ENCODE data around the gene TMEM184B. TPM values are rescaled to one million over a fixed set of nuclear protein-coding genes. Genes with fewer than 3 reads are reported as not detected.

TMEM184B gene
- total RNA-seq, 1 experiment from 2014 or later, result 54.2 TPM

GRCh38 chr22:38262051-38262795, 10.6 kb downstream of the TMEM184B start:
- no TSS peak for BruUV-seq (replicated peaks)
- Histone ChIP-seq H3K4me1 (ENCODE audit: control insufficient read depth, insufficient read depth, low read length) (0 out of 2 replicates have a peak, but pooled peaks cover 3% of the 10 kb centered on the region), H3K27me3 (ENCODE audit: control insufficient read depth, insufficient read depth, low read length) (no peaks in the 10 kb centered on the region), H3K9me3 (ENCODE audit: control insufficient read depth, insufficient read depth, low read depth, low read length) (no peaks in the 10 kb centered on the region), H3K27ac (ENCODE audit: low read length) (no peak overlapping the region), H3K4me3 (ENCODE audit: low read depth in 2 of 2, low read length in 2 of 2) (no peak overlapping the region), H3K36me3 (ENCODE audit: control insufficient read depth, insufficient read depth, low read length) (no peaks in the 10 kb centered on the region)
- ATAC-seq (peak; percentile 71), DNase-seq (ENCODE audit: low read depth, low spot score) (no peak)
- TF ChIP-seq CTCF (IDR thresholded peaks at IDR 0.05) (no peak), SIN3A (IDR thresholded peaks at IDR 0.05; ENCODE audit: borderline replicate concordance, insufficient read depth, low read depth, low read length) (no peak), TCF7L2 (IDR thresholded peaks at IDR 0.05; ENCODE audit: low read depth, low read length) (no peak), REST (IDR thresholded peaks at IDR 0.05; ENCODE audit: insufficient read depth in 1 of 2, low read depth in 2 of 2, low read length in 1 of 2) (no peak), POLR2AphosphoS5 (IDR thresholded peaks at IDR 0.05; ENCODE audit: low read depth, low read length) (no peak)
- in situ Hi-C loops (cut with HindIII; ENCODE audit: low pct_unique_long_range_greater_than_20kb, low sequenced_read_pairs), result no loop called here
- ChIA-PET CTCF (no interaction called here), POLR2A (no interaction called here)
- intact Hi-C loops (cut with micrococcal nuclease; ENCODE audit: unreplicated experiment), result no loop called here

GRCh38 chr22:38260761-38261681, 11.8 kb downstream of the TMEM184B start:
- no peak for DNase-seq (ENCODE audit: low read depth, low spot score)
- H3K9me3 ChIP-seq (ENCODE audit: control insufficient read depth, insufficient read depth, low read depth, low read length), result no peaks in the 10 kb centered on the region
- H3K4me3 ChIP-seq (ENCODE audit: low read depth in 2 of 2, low read length in 2 of 2), result no peak overlapping the region
- intact Hi-C loops (cut with micrococcal nuclease; ENCODE audit: unreplicated experiment) (no loop called here), in situ Hi-C loops (cut with HindIII; ENCODE audit: low pct_unique_long_range_greater_than_20kb, low sequenced_read_pairs) (no loop called here)
- no peaks in the 10 kb centered on the region for H3K27me3 ChIP-seq (ENCODE audit: control insufficient read depth, insufficient read depth, low read length)
- TF ChIP-seq SIN3A (IDR thresholded peaks at IDR 0.05; ENCODE audit: borderline replicate concordance, insufficient read depth, low read depth, low read length), result no peak
- no peak for TF ChIP-seq TCF7L2 (IDR thresholded peaks at IDR 0.05; ENCODE audit: low read depth, low read length)
- TF ChIP-seq REST (IDR thresholded peaks at IDR 0.05; ENCODE audit: insufficient read depth in 1 of 2, low read depth in 2 of 2, low read length in 1 of 2), result no peak
- TF ChIP-seq CTCF (IDR thresholded peaks at IDR 0.05), result no peak
- no peak for TF ChIP-seq POLR2AphosphoS5 (IDR thresholded peaks at IDR 0.05; ENCODE audit: low read depth, low read length)
- ChIA-PET CTCF (interaction anchor here (1.1 kb wide), 1 partner anchor 11 kb away, joined by 3 read pairs; no protein-coding TSS in a partner anchor), POLR2A (interaction anchor here (0.5 kb wide), 1 partner anchor 375 kb away, joined by 4 read pairs; no protein-coding TSS in a partner anchor)
- H3K27ac ChIP-seq (ENCODE audit: low read length), result no peak overlapping the region
- ATAC-seq, result no peak
- BruUV-seq (replicated peaks), result no TSS peak
- H3K36me3 ChIP-seq (ENCODE audit: control insufficient read depth, insufficient read depth, low read length), result no peaks in the 10 kb centered on the region
- 0 out of 2 replicates have a peak, but pooled peaks cover 3% of the 10 kb centered on the region for H3K4me1 ChIP-seq (ENCODE audit: control insufficient read depth, insufficient read depth, low read length)

All from Panc1 (cell line).